Hypothalamus (tissue), 51 donors: ENCODE data around the gene VGLL1.

Source experiments
- DNase-seq, 51 donors: peaks; one replicate each; lab custom pipeline; 2025; lab: John Stamatoyannopoulos, UW

The VGLL1 gene

DNA sequence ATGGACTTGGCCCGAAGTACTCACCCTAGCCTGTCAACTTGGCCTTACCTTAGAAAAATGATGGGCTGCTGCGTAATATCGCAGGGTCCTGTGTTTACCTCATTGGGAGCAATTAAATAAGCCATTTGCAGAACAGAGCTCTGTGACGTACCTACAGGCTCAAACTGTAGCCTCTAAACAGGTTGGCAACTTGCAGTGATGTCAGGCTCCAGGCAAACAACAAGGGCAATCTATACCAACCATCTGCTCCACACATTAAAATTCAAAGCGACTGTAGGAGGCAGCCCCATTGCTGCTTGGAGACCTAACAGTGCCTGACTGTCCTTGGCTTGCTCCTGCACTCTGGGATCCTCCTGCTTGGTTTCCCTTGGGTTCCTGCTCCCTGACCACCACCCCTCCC is 17.2 kb downstream of the VGLL1 start:
- no peak for DNase-seq

DNA sequence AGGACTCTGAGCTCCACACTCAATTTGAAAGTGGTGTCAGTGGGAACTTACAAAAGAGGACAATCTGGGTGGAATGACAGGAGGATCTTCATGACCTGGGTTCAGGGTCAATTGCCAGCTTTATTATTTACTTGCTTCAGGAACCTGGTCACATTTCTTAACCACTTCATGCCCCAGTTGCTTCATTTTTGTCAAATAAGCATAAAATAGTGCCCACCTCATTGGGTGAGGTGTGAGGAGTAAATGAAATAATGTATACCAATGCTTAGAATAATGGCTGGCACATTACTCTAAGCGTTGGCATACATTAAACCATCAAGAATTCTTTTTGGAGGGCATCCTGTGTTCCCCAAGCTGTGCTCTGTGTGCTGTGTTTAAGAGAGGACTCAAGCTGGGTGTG is 19.4 kb downstream of the VGLL1 start:
- no peak for DNase-seq

DNA sequence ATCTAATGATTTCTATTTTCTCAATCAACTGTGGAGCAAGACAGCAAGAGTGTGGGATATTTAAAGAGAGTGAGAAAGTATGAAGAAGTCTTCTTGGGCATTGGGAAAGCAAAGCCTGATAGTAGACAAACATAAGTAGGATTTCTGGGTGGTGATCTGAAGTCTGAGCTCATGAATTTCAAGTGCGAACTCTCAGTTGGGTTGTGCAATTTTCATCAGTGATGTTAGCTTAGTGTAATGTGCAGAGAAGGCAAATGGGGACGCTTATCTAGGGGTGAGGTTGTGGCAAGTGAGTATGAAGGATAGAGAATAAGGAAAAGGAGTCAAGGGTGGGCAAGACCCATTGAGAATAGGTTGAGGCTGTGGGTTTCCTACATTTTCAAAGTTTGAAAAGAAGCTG is 23.7 kb downstream of the VGLL1 start:
- DNase-seq: no peak

DNA sequence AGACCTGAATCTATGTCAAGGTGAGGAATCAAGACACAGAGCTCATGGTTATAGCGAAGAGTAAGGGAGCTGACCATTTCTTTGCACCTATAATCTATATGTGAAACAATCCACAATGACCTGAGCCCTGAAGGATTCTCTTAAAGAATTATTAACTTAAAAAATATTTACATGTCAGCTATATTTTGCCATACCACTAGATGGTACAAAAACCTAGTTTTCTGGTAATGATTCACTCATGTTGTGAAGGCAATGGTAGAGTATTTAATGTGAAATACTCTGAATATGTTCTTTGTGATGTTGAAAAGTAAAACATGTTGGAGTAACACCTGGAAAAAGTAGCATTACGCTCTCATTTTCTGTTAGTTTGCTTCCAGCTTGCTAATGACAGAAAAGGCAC is 40.0 kb downstream of the VGLL1 start:
- DNase-seq: no peak

DNA sequence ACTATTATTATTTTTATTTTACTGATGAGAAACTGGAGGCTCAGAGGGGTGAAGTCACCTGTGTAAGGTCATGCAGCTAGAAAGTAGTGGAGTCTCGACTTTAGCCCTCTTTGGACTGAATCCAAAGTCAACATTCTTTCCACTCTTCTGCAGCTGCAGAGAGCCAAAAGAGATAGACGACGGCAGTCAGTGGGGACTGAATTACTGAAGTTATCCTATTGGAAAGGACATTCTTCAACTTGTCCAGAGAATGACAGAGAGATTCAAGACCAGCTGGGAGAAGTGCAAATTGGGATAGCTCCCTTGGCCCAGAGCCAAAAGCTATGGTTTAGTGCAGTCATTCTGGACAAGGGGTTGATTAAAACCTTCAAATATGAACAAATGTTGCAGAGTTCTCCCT is 42.5 kb downstream of the VGLL1 start:
- no peak for DNase-seq

DNA sequence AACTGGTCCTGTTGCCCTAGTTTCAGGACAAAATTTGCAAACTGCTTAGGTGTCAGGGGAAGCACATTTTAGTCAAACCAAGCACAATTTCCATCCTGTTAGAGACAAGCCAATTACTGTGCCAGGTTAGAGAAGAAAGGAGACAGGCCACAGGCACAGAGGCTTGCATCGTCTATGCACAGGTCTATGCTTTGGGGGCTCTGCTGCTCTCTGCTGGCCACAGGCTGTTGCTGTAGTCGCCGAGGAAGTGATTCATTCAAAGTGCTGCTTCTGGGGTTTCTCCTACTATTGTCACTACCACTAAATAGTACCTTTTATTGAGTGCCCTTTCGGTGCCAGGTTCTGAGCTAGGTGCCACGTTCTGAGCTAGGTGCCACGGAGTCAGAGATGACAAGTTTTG is 45.5 kb downstream of the VGLL1 start:
- DNase-seq: peak in 35 of 51 donors; percentile 0 to 43 (median 7)

DNA sequence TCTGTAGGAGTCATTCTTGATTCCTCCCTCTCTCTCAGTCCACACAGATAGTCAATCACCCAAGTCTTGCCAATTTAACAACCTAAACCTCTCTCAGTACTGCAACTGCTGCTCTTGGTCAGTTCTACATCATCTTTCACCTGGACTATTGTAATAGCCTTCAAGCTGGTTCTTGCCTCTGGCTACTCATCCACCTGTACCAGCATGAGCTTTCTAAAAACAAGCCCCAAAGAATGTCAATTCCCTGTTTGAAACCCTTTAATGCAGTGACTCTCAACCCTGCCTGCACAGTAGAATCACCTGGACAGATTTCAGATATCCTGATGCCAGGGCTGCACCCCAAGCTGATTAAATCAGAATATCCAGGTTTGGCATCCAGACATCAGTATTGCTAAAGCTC is 48.3 kb downstream of the VGLL1 start:
- no peak for DNase-seq

DNA sequence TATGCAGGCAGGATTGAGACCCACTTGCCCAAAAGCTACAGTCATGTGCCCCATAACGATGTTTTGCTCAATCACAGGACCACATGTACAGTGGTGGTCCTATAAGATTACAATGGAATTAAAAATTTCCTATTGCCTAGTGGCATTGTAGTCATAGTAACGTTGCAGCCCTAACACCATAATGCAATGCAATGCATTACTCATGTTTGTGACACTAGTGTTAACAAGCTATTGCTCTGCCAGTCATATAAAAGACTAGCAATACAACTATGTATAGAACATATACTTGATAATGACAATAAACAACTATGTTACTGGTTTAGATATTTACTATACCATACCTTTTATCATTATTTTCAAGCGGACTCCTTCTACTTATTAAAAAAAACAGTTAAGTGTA is 50.6 kb downstream of the VGLL1 start:
- no peak for DNase-seq

DNA sequence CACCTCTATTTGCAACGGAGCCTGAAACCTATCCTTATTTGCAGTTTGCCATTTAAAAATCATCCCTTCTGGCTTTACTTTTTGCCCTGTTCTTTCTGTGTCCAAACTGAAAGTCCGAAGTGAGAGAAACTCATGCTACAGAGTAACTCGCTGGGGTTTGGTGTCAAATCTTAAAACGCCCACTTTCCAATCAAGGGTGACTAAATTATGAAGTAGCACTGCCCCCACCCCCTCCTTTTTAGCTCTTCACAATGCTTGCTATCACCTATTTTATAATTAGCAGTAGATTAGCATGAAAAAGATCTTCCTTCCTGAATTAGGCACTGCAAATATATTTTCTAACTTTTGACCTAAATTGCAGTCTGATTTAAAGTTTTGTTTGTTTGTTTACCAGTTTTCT is 52.5 kb downstream of the VGLL1 start:
- DNase-seq: no peak

DNA sequence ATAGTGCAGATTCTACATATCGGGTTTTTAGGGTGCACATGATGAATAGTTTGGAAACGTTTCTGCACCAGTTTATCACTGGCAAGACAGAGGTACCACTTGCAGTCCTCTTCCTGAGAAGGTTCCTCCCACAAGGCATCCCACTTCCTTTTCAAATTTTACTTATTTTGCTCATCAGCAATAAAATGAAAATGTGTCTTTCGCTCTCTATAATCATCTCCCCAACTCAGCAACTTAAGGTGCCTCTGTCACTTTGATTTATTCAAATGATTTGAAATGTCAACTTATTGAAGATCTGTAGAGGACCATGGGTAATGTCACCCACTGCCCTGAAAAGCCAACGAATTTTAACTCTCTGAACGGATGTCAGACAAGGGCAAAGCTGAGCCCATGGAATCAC is 53.2 kb downstream of the VGLL1 start:
- no peak for DNase-seq

DNA sequence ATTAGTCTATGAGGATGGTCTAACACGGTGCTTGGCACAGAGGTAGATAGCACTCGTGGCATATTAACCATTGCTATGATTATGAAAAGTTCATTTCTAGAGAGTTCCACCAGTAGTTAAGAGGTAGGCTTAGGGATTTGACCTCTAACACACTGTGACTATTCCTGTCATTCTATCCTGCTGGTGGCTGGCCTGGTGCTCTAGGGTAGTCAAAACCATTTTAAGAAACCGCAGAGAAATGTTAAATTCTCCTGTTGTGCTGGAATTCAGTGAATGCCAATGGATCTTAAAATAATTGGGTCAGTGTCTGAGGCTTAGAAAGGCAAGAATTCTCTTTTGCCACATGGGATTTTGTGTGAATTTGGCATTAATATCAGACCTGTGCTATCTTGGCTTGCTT is 53.9 kb downstream of the VGLL1 start:
- DNase-seq: peak in 1 of 51 donors; percentile 1

DNA sequence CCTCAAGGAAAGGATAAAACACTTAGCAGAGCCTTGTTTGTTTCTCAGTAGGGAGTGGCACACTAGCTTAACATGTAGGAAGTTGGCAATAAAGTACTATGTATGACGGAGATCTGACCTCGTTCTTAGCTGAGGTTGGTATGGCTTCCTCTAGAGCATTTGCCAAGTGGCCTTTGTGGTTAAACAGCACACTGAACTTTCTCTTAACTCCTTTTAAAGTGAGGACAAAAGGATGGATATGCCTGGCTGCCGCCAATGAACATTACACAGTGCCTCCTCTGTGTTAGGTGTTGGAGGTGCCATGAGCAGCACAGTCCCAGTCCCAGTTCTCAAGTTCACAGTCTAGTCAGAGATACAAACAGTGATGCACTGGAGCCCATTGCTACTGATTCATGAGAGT is 54.4 kb downstream of the VGLL1 start:
- DNase-seq: peak in 4 of 51 donors; percentile 0 to 3 (median 1)

DNA sequence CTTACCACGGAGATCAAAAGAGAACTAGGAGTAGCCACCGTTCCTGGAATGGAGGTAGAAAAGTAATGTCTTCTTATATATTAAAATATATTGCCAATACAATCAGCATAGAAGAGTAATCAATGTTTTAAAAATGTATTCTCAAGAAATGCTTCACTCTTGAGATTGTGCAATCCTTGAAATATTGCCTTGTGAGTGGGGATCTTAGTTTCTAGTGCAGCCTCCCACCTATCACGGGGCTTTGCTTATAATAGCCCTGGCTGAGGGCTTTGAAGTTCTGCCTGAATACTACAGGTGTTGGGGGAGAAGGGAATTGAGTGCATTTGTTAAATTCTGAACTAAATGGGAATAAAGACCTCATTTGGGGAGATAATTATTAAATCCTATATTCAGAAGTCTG is 55.5 kb downstream of the VGLL1 start:
- DNase-seq: no peak

DNA sequence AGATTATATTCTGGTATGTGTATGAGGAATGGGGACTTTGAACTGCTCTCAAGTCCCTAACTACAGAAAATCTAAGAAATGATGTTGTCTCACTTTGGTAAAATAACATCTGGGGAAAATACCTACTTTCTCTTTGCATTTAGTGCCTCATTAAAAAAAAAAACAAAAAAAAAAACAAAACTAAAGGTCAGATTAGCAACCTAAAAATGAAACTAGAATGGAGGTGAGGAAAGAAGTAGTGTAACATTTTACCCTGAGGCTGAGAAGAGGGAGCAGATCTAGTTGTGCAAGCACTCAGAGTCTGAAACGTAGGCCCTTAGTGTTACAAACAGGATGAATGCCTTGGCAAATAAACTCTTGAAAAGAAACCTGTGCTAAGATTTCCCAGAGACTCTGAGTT is 56.0 kb downstream of the VGLL1 start:
- DNase-seq: no peak

DNA sequence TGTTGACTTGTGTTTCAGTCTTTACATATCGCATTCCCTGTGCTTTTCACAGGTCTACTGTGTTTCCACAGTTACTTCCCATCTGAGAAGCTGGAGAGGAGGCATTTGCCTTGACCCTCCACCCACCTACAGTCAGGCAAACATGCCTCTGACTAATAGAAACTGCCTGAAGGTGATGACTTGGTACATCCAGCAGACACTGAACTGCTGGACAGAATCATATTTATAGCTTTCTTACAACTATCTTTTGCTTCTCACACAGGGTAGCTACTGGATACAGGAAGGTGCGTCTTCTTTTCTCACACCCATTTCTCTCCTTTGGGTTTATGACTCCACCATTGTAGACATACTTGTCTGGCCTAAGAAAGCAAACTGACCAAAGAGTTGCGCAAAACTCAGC is 58.0 kb downstream of the VGLL1 start:
- DNase-seq: no peak

DNA sequence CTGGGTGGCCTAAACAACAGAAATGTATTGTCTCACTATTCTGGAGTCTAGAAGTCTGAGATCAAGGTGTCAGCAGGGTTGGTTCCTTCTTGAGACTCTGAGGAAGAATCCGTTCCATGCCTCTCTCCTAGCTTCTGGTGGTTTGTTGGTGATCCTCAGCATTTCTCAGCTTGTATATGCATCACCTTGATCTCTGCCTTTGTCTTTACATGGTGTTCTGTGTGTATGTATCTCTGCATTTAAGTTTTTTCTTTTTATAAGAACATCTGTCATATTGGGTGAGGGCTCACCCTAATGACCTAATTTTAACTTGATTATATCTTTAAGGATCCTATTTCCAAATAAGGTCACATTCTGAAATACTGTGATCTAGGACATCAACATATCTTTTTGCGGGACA is 65.3 kb downstream of the VGLL1 start:
- no peak for DNase-seq

DNA sequence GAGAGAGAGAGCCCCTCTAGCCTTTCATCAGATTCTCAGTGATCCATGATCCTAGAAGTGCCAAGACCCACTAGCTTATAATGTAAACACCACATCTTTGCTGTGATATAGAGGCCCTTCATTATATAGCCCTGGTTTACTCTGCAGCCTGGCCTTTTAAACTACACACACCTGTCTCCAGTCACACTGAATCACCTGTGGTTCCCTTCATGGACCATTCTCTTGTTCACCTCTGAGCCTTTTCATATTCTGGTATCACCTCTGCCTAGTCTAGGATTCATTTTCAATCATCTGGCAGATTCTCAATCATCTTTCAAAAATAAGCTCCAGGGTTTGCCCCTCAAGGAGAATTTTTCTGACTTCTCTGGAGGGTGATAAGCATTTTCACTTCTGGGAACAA is 65.9 kb downstream of the VGLL1 start:
- no peak for DNase-seq

DNA sequence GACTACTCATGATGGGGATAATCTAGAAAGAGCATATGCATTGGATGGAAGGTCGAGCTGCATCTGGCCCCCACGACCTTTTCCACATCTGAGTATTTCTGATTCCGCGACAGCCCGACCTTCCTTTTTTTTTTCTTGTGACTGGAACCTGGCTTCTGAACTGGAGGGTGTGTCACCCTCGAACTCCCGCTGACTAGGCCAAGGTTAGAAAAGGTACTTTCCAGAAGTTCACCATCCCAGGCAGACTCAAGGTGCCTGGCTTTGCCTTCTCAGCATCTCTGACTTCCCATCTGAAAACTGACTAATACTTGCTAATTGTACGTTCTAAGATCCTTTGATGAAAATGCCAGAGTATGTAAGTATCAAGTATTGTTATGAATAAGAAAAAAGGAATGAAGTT is 66.6 kb downstream of the VGLL1 start:
- no peak for DNase-seq

DNA sequence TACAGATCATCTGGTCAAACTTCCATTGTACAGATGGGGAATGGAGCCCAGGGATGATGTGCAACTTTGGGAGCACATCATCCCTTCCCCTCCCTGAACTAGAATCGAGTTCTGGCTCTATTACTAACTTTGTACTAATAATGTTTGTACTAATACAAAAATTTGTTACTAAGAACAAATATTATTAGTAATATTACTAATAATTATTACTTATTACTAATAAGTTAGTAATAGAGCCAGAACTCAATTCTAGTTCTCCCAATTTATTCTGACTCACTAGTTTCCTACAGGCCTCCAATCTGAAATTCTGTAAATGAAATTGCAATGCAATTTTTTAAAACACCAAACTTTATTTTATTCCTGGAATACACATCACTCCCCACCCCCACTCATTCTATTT is 68.0 kb downstream of the VGLL1 start:
- no peak for DNase-seq
